Measurements from ENCODE around the gene APOBEC3F.

The APOBEC3F gene

GRCh38 chr22:39098026-39098425, 57.4 kb downstream of the APOBEC3F start:
- no peak overlapping the region for H2AFZ ChIP-seq (ENCODE audit: low read depth, low read length)
- H3K27me3 ChIP-seq (ENCODE audit: insufficient read depth, low read length) = peaks cover 2% of the 10 kb centered on the region
- H3K36me3 ChIP-seq (ENCODE audit: insufficient read depth, low read length) = no peaks in the 10 kb centered on the region
- no peaks in the 10 kb centered on the region for H3K9me3 ChIP-seq (ENCODE audit: low read length)
- no peak overlapping the region for H3K4me3 ChIP-seq (ENCODE audit: low read length)
- no peaks in the 10 kb centered on the region for H3K4me1 ChIP-seq (ENCODE audit: insufficient read depth, low read length)

GRCh38 chr22:39098576-39098975, 57.9 kb downstream of the APOBEC3F start:
- no peaks in the 10 kb centered on the region for H3K36me3 ChIP-seq (ENCODE audit: insufficient read depth, low read length)
- H3K4me1 ChIP-seq (ENCODE audit: insufficient read depth, low read length) = no peaks in the 10 kb centered on the region

GRCh38 chr22:39101226-39101625, 60.6 kb downstream of the APOBEC3F start:
- H3K4me1 ChIP-seq (ENCODE audit: insufficient read depth, low read length) = no peaks in the 10 kb centered on the region
- no peak overlapping the region for H2AFZ ChIP-seq (ENCODE audit: low read depth, low read length)
- H3K9me3 ChIP-seq (ENCODE audit: low read length) = no peaks in the 10 kb centered on the region
- H3K36me3 ChIP-seq (ENCODE audit: insufficient read depth, low read length) = no peaks in the 10 kb centered on the region
- H3K27me3 ChIP-seq (ENCODE audit: insufficient read depth, low read length) = no peaks in the 10 kb centered on the region
- H3K4me3 ChIP-seq (ENCODE audit: low read length) = no peak overlapping the region

More at GRCh38 chr22:39098576-39098975, 57.9 kb downstream of the APOBEC3F start:
- H2AFZ ChIP-seq (ENCODE audit: low read depth, low read length) = no peak overlapping the region
- no peak overlapping the region for H3K4me3 ChIP-seq (ENCODE audit: low read length)
- no peaks in the 10 kb centered on the region for H3K27me3 ChIP-seq (ENCODE audit: insufficient read depth, low read length)
- H3K9me3 ChIP-seq (ENCODE audit: low read length) = no peaks in the 10 kb centered on the region

GRCh38 chr22:39103431-39103830, 62.8 kb downstream of the APOBEC3F start:
- H3K4me3 ChIP-seq (ENCODE audit: low read length) = no peak overlapping the region
- H2AFZ ChIP-seq (ENCODE audit: low read depth, low read length) = no peak overlapping the region
- no peaks in the 10 kb centered on the region for H3K4me1 ChIP-seq (ENCODE audit: insufficient read depth, low read length)
- no peaks in the 10 kb centered on the region for H3K36me3 ChIP-seq (ENCODE audit: insufficient read depth, low read length)
- no peaks in the 10 kb centered on the region for H3K9me3 ChIP-seq (ENCODE audit: low read length)
- H3K27me3 ChIP-seq (ENCODE audit: insufficient read depth, low read length) = no peaks in the 10 kb centered on the region

All from neuron (in vitro differentiated cells).